HL-60/S4 treated with phorbol 12-myristate 13-acetate at 8.2 ng/mL for 4 days and 3 days (cell line): ENCODE measurements around the gene MYO18B.
"Not testable (repeated sequence)": the region's sequence is repeated elsewhere in the genome, so short reads cannot be mapped to it uniquely, and the experiment has no call there.

Experiments
- in situ Hi-C: fragments of 300-500 bp; cut with MboI; formaldehyde crosslinking; loops from 2 replicates; pipeline ENCODE4 v1.15.0; 2022; ENCODE audit warnings: low sequenced_read_pairs

The MYO18B gene

GRCh38 chr22:25969901-25970300 is 227.9 kb downstream of the MYO18B start:
- in situ Hi-C loops, result no loop called here

GRCh38 chr22:25970374-25970911 is 228.5 kb downstream of the MYO18B start:
- in situ Hi-C loops, result no loop called here

- in situ Hi-C loops, result no loop called here
Measured at GRCh38 chr22:25970999-25971811, 229.2 kb downstream of the MYO18B start.

- in situ Hi-C loops, result no loop called here
Measured at GRCh38 chr22:25972397-25972796, 230.4 kb downstream of the MYO18B start.

GRCh38 chr22:25976356-25976755 is 234.4 kb downstream of the MYO18B start:
- in situ Hi-C loops, result no loop called here

GRCh38 chr22:25979968-25980367 is 238.0 kb downstream of the MYO18B start:
- in situ Hi-C loops, result no loop called here

- in situ Hi-C loops, result not testable (repeated sequence)
Measured at GRCh38 chr22:25984911-25985310, 242.9 kb downstream of the MYO18B start.

- in situ Hi-C loops, result no loop called here
Measured at GRCh38 chr22:25987948-25988347, 246.0 kb downstream of the MYO18B start.

GRCh38 chr22:25990940-25991339 is 249.0 kb downstream of the MYO18B start:
- in situ Hi-C loops, result no loop called here

- in situ Hi-C loops, result no loop called here
Measured at GRCh38 chr22:25992331-25992730, 250.3 kb downstream of the MYO18B start.

GRCh38 chr22:25996669-25997068 is 254.7 kb downstream of the MYO18B start:
- in situ Hi-C loops, result no loop called here

- in situ Hi-C loops, result no loop called here
Measured at GRCh38 chr22:25997886-25998775, 256.1 kb downstream of the MYO18B start.

GRCh38 chr22:26002456-26002855 is 260.5 kb downstream of the MYO18B start:
- in situ Hi-C loops, result no loop called here

- in situ Hi-C loops, result no loop called here
Measured at GRCh38 chr22:26004477-26004876, 262.5 kb downstream of the MYO18B start.

- in situ Hi-C loops, result no loop called here
Measured at GRCh38 chr22:26008587-26008986, 266.6 kb downstream of the MYO18B start.

- in situ Hi-C loops, result no loop called here
Measured at GRCh38 chr22:26016916-26017315, 274.9 kb downstream of the MYO18B start.

GRCh38 chr22:26017932-26018331 is 275.9 kb downstream of the MYO18B start:
- in situ Hi-C loops, result no loop called here

GRCh38 chr22:26019596-26019995 is 277.6 kb downstream of the MYO18B start:
- in situ Hi-C loops, result no loop called here

- in situ Hi-C loops, result no loop called here
Measured at GRCh38 chr22:26021516-26021915, 279.5 kb downstream of the MYO18B start.

- in situ Hi-C loops, result no loop called here
Measured at GRCh38 chr22:26023104-26023775, 281.3 kb downstream of the MYO18B start.

- in situ Hi-C loops, result no loop called here
Measured at GRCh38 chr22:26025626-26026025, 283.6 kb downstream of the MYO18B start.
